CD4-positive, CD25-positive, alpha-beta regulatory T cell (primary cell): ENCODE results near the gene FAM111A. TPM values are rescaled to one million over a fixed set of nuclear protein-coding genes. Genes with fewer than 3 reads are reported as not detected.
A peak's percentile ranks its signal among the peaks of the same experiment; 100 is the strongest.
"Not testable (repeated sequence)": the region's sequence is repeated elsewhere in the genome, so short reads cannot be mapped to it uniquely, and the experiment has no call there.

Source experiments
- ATAC-seq, 2 donors: fragments of 150-1000 bp; cut with Tn5 transposase; one replicate each; pipeline ENCODE4 v1.10.0; 2021; ENCODE audit warnings: low read depth in 2 of 2, moderate number of reproducible peaks in 2 of 2, moderate library complexity in 1 of 2
- DNase-seq, 3 donors: peaks; one replicate each; pipeline versions ENCODE4 v3.0.0 to v3.0.0-alpha.2; 2012 to 2022; ENCODE audit warnings: mixed read lengths in 1 of 3
- H3K27ac ChIP-seq: one replicate; pipeline ENCODE4 v1.7.0; 2013; ENCODE audit warnings: mild to moderate bottlenecking, low read length; ENCODE audit not compliant: insufficient read depth, poor library complexity, severe bottlenecking
- H3K27me3 ChIP-seq: one replicate; pipeline ENCODE4 v1.7.0; 2013; ENCODE audit warnings: low read length; ENCODE audit not compliant: control insufficient read depth, insufficient read depth
- H3K36me3 ChIP-seq: one replicate; pipeline ENCODE4 v1.7.0; 2013; ENCODE audit warnings: mild to moderate bottlenecking, low read length, moderate library complexity; ENCODE audit not compliant: control insufficient read depth, insufficient read depth
- H3K4me1 ChIP-seq: 2 replicates; pipeline ENCODE4 v1.7.0; 2013; ENCODE audit warnings: mild to moderate bottlenecking, low read length; ENCODE audit not compliant: insufficient read depth, control insufficient read depth, poor library complexity, severe bottlenecking
- H3K4me3 ChIP-seq: one replicate; pipeline ENCODE4 v1.7.0; 2013; ENCODE audit warnings: low read depth, mild to moderate bottlenecking, low read length, moderate library complexity
- H3K9me3 ChIP-seq, 2 experiments: 1 replicate in 1 of 2; 2 replicates in 1 of 2; pipeline ENCODE4 v1.7.0; 2013; ENCODE audit warnings: low read length in 2 of 2, mild to moderate bottlenecking in 1 of 2, moderate library complexity in 1 of 2; ENCODE audit not compliant: control insufficient read depth in 2 of 2
- H3K27ac Mint-ChIP-seq, 3 donors: one replicate each; pipeline ENCODE4 v1.8.0; 2020 to 2022; ENCODE audit warnings: mild to moderate bottlenecking in 3 of 3, mixed read lengths in 3 of 3, moderate library complexity in 2 of 3
- H3K27me3 Mint-ChIP-seq: one replicate; pipeline ENCODE4 v1.8.0; 2022; ENCODE audit warnings: mild to moderate bottlenecking, mixed read lengths
- H3K36me3 Mint-ChIP-seq: one replicate; pipeline ENCODE4 v1.8.0; 2020; ENCODE audit warnings: mixed read lengths
- H3K4me1 Mint-ChIP-seq, 4 donors: one replicate each; pipeline ENCODE4 v1.8.0; 2020 to 2022; ENCODE audit warnings: mixed read lengths in 4 of 4, mild to moderate bottlenecking in 1 of 4
- H3K4me3 Mint-ChIP-seq, 4 donors: one replicate each; pipeline ENCODE4 v1.8.0; 2020 to 2022; ENCODE audit warnings: mild to moderate bottlenecking in 4 of 4, mixed read lengths in 4 of 4, moderate library complexity in 3 of 4
- H3K9me3 Mint-ChIP-seq, 7 donors: one replicate each; pipeline ENCODE4 v1.8.0; 2020 to 2022; ENCODE audit warnings: mixed read lengths in 7 of 7, mild to moderate bottlenecking in 3 of 7, moderate library complexity in 2 of 7
- polyA plus RNA-seq, 4 donors: library from polyadenylated mRNA; unstranded; fragments of 300-500 nt; fragmentation: Illumina TruSeq; gene quantifications; one replicate each; pipeline ENCODE4 v1.2.3, GENCODE V29; 2021
- total RNA-seq: library from RNA; stranded (reverse); gene quantifications from one replicate; pipeline ENCODE4 v1.2.3, GENCODE V29; 2022

The FAM111A gene, protein sequence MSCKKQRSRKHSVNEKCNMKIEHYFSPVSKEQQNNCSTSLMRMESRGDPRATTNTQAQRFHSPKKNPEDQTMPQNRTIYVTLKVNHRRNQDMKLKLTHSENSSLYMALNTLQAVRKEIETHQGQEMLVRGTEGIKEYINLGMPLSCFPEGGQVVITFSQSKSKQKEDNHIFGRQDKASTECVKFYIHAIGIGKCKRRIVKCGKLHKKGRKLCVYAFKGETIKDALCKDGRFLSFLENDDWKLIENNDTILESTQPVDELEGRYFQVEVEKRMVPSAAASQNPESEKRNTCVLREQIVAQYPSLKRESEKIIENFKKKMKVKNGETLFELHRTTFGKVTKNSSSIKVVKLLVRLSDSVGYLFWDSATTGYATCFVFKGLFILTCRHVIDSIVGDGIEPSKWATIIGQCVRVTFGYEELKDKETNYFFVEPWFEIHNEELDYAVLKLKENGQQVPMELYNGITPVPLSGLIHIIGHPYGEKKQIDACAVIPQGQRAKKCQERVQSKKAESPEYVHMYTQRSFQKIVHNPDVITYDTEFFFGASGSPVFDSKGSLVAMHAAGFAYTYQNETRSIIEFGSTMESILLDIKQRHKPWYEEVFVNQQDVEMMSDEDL
- total RNA-seq (73.4 TPM), polyA plus RNA-seq (10 to 100 TPM; 28.6 to 41.5 (median 32.8) TPM)

DNA sequence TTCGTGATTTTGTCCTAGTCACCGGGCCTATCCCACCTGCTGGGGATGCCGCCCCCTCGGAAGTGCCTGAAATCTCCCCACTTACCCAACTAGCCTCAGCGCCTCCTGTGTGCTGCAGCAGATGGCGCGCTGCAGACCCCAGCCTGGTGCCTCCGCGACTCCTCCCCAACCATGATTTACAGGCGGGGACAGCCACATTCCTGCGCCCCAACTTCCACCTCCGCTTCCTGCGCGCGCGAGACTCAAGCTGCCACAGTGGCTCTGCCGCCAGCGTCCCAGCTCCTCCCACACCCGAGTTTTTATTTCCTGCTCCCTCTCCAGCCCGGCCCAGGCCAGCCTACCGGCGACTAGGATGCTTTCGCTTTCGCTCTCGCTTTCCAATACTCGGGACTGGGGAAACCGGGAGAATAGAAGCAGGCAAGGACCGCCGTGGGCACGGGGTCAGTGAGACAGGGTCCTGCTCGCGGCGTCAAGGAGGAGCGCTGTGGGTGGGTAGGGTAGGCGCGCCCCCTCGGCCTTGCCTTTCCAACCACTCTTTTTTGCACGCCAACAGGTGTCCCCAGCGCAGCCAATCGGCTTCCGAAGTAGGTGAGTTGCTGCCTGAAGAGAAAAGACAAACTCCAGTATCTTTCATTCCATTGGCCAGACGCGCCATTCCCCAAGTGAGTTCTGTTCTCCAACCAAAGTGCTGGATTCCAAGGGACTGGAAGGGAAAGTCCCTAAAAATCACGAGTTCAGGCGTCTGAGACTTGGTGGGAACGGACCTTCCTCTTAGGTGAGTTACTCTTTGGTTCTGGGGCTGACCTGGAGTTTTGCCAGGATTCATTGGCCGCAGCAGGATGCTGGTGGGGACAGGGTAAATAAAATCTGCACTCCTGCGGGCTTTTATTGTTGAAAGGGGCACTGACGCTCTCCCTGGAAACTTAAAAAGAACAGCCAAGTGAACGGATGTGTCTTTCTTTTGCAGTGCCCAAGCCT, at the start of gene FAM111A:
TSS of gene FAM111A (plus strand) at position 327 of the 978 bp plus-strand sequence. CDS start 6,017 bp downstream, outside the sequence.
- peak within 1 kb of the TSS; percentile 97 for H3K4me3 ChIP-seq
- H3K9me3 ChIP-seq = no peaks in the 10 kb centered on the region
- DNase-seq (peak; percentile 85 to 94 (median 87)), ATAC-seq (peak; percentile 80 to 83)
- H3K36me3 Mint-ChIP-seq = peaks cover 11% of the 10 kb centered on the region
- peak within 1 kb of the TSS; percentile 97 to 99 (median 97) for H3K27ac Mint-ChIP-seq
- peaks cover 7% of the 10 kb centered on the region for H3K27me3 Mint-ChIP-seq
- H3K27ac ChIP-seq = peak within 1 kb of the TSS; percentile 93
- H3K27me3 ChIP-seq = no peaks in the 10 kb centered on the region
- peak within 1 kb of the TSS; percentile 96 to 100 (median 99) for H3K4me3 Mint-ChIP-seq
- H3K36me3 ChIP-seq = peaks cover 15% of the 10 kb centered on the region
- H3K4me1 Mint-ChIP-seq = peaks cover 42 to 62% (median 54%) of the 10 kb centered on the region in 4 donors
- no peaks in the 10 kb centered on the region for H3K9me3 Mint-ChIP-seq
- H3K4me1 ChIP-seq = peaks cover 40% of the 10 kb centered on the region

DNA sequence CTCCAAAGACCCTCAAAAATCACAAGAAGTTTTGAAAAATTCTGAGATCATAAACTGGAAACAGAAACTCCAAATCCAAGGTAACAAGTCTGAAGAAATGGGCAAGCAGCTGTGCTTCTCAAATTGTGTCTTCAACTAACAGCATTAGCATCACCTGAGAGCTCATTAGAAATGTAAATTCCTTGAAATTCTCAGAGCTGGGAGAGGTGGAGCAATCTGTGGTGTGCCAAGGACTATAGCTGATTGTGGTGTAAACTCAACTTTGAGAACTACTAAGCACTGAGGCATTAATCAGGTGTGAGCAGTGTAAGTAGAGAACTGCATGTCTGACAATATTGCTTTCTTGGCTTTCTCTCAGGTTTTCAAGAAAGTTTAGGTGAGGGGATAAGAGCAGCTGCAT, 49.1 kb upstream of the FAM111A start:
- H3K27ac Mint-ChIP-seq, H3K4me3 Mint-ChIP-seq, H3K9me3 Mint-ChIP-seq, H3K36me3 ChIP-seq, DNase-seq, H3K27me3 ChIP-seq, H3K36me3 Mint-ChIP-seq, H3K27ac ChIP-seq, H3K4me3 ChIP-seq, H3K27me3 Mint-ChIP-seq, H3K4me1 ChIP-seq, H3K4me1 Mint-ChIP-seq, ATAC-seq, H3K9me3 ChIP-seq: not testable (repeated sequence)

DNA sequence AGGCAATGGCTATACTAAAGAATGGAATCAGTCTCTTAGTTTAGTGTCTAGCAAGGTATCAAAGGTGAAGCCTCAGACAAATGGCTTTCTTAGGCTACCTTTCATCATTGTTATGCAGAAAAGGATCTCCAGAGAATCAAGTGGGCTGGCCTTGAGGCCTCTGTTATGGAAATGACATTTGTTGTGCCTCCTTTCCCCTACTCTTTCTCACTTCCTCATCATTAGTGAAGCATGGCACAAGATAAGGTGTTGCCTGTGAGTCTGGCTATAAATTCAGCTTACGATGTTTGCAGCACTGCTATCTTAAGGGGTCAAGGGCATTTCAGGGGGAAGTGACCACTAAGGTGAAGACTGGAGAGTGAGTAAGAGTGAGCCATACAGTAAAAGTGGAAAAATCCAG, 47.4 kb upstream of the FAM111A start:
- not testable (repeated sequence) for H3K27me3 Mint-ChIP-seq, H3K4me1 Mint-ChIP-seq, H3K27ac Mint-ChIP-seq, H3K4me3 Mint-ChIP-seq, H3K27ac ChIP-seq, DNase-seq, H3K9me3 ChIP-seq, H3K4me1 ChIP-seq, H3K36me3 Mint-ChIP-seq, H3K9me3 Mint-ChIP-seq, H3K36me3 ChIP-seq, H3K4me3 ChIP-seq, H3K27me3 ChIP-seq
- ATAC-seq = peak in 1 of 2 donors; percentile 37

DNA sequence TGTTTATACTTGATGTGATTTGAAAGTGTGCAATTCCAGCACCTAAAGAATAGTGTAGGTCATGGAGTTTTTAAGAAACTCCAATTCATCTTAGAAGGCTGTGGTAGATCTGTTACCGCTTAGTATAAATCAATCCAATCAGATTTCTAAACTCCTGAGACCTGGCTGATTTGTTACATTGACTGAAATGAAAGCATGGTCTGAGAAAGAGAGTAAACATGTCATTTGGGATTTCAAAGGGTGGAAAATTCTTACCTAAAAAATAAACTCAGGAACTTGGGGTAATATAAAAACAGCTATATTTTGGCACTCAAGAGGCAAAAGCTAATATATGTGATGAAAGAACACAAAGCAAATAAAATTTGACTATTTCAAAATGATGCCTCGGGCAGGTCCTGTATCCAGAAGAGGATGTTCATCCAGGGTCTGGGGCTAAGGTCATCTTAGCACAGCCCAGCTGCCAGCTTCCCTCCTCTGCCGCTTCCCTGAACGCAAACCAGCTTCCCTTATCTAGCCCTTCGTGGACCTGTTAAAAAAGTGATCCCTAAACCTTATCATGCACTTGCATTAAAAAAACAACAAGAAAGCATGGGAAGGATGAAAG, 46.6 kb upstream of the FAM111A start:
- not testable (repeated sequence) for H3K4me3 Mint-ChIP-seq, H3K9me3 Mint-ChIP-seq, H3K27me3 Mint-ChIP-seq, H3K4me1 Mint-ChIP-seq, H3K36me3 ChIP-seq, H3K27me3 ChIP-seq, DNase-seq, H3K9me3 ChIP-seq, H3K36me3 Mint-ChIP-seq, H3K27ac Mint-ChIP-seq, H3K4me1 ChIP-seq, H3K4me3 ChIP-seq, ATAC-seq, H3K27ac ChIP-seq

DNA sequence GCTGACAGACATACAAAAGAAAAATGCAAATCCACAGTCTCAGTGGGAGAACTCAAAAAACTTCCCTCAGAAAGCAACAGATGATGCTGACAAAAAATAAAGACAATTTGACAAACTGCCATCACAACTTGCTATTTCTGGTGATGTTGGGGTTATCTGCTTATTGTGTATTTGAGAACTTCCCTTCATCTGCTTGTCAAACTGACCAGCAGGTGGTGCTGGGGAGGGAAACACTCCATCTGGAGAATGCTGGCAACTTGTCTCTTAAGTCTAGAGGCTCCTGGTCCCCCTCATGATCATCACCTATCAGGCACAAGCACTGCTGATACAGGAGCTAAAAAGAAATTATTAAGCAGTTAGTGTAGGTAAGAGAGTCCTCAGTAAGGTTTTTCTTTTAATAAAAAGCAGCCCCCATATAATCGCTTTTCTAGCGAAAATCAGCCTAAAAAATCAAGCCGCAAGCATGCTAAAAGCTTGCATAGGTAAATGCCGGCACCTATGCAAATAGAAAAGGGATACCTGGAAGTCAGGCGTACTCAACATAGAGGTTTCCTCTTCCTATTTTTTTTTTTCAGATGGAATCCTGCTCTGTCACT, 45.4 kb upstream of the FAM111A start:
- Histone ChIP-seq H3K27ac (no peak overlapping the region), H3K27me3 (no peaks in the 10 kb centered on the region), H3K4me3 (no peak overlapping the region), H3K36me3 (no peaks in the 10 kb centered on the region), H3K4me1 (peaks cover 8% of the 10 kb centered on the region), H3K9me3 (no peaks in the 10 kb centered on the region)
- Mint-ChIP-seq H3K36me3 (no peaks in the 10 kb centered on the region), H3K9me3 (no peaks in the 10 kb centered on the region), H3K4me3 (no peak overlapping the region), H3K4me1 (peaks cover 0 to 8% (median 7%) of the 10 kb centered on the region in 4 donors), H3K27me3 (no peaks in the 10 kb centered on the region), H3K27ac (no peak overlapping the region)
- peak; percentile 50 to 63 for ATAC-seq
- DNase-seq = peak; percentile 54 to 81 (median 70)

DNA sequence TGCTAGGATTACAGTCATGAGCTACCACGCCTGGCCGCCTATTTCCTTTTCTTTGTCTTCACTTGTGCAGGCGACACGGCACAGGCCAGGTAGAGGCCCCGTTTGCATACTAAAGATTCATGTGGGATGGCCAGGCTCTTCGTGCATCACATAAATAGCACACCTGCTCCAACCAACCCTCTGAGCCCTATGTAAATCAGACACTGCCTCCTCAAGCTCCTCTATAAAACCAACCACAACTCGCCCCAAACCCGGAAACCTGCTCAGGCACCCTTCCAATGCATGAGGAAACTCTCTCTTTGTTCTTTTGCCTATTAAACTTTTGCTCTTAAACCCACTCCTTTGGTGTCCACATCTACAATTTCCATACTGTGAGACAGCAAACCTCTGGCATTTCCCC, 44.7 kb upstream of the FAM111A start:
- not testable (repeated sequence) for DNase-seq, H3K27ac Mint-ChIP-seq, H3K27ac ChIP-seq, H3K27me3 Mint-ChIP-seq, H3K4me3 Mint-ChIP-seq, H3K27me3 ChIP-seq, ATAC-seq, H3K9me3 Mint-ChIP-seq, H3K36me3 Mint-ChIP-seq, H3K4me3 ChIP-seq, H3K36me3 ChIP-seq, H3K9me3 ChIP-seq
- H3K4me1 Mint-ChIP-seq = peaks cover 0 to 11% (median 10%) of the 10 kb centered on the region in 4 donors
- H3K4me1 ChIP-seq = peaks cover 13% of the 10 kb centered on the region

DNA sequence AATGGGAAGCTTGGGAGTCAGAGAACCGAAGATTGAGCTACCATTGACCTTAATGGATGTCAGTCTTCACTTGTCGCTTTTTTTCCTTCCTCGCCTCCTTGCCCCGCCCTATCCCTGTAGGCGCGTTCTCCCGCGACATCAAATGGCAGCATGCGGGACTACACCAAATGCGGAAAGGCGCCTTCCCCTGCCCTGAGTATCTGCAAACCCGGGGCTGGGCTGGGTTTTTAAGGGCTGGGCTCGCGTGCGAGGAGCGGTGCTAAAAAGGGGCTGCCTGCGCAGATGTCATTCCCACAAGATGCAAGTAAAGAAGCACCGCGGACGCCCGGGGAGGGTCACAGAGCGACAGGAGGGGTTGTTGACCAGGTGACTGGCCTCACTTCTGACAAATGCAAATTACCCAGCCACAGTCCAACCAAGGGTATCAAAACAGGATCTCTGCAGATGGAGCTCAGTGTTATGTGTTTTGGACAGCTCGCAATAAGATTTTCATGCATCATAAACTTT, 40.3 kb upstream of the FAM111A start:
- H3K4me1 ChIP-seq = peaks cover 24% of the 10 kb centered on the region
- no peaks in the 10 kb centered on the region for H3K27me3 Mint-ChIP-seq

More for the DNA sequence above, 40.3 kb upstream of the FAM111A start:
- H3K9me3 ChIP-seq = no peaks in the 10 kb centered on the region
- H3K27ac ChIP-seq = no peak overlapping the region
- Mint-ChIP-seq H3K27ac (no peak overlapping the region), H3K4me3 (peak overlapping the region; percentile 68 to 91 (median 87)), H3K4me1 (peaks cover 16 to 32% (median 24%) of the 10 kb centered on the region in 4 donors), H3K36me3 (no peaks in the 10 kb centered on the region), H3K9me3 (no peaks in the 10 kb centered on the region)
- ATAC-seq (peak; percentile 52 to 60), DNase-seq (peak in 2 of 3 donors; percentile 29 to 69)
- H3K36me3 ChIP-seq = no peaks in the 10 kb centered on the region
- H3K27me3 ChIP-seq = no peaks in the 10 kb centered on the region
- H3K4me3 ChIP-seq = peak overlapping the region; percentile 83
